GM12865 (cell line): Measurements from ENCODE around the gene PHF21B.

Experiments used
- DNase-seq: peaks from one replicate; pipeline ENCODE4 v3.0.0; 2010; ENCODE audit warnings: low read depth
- H3K4me3 ChIP-seq: 2 replicates; pipeline ENCODE4 v1.5.1; 2011; ENCODE audit warnings: mild to moderate bottlenecking, low read depth, low read length, control low read depth
- CTCF ChIP-seq: IDR thresholded peaks from 2 replicates; pipeline ENCODE4 v1.5.1; 2011; ENCODE audit warnings: low read length, control low read depth, low read depth, inconsistent platforms; ENCODE audit not compliant: insufficient read depth; ENCODE audit errors: missing control alignments

The PHF21B gene

GRCh38 chr22:44941207-44941606 lies 68.6 kb downstream of the PHF21B start:
- no peak for TF ChIP-seq CTCF
- DNase-seq = no peak
- H3K4me3 ChIP-seq = no peak overlapping the region

- TF ChIP-seq CTCF = no peak
- H3K4me3 ChIP-seq = no peak overlapping the region
- no peak for DNase-seq
These were observed 69.7 kb downstream of the PHF21B start for GRCh38 chr22:44940130-44940529.

DNA sequence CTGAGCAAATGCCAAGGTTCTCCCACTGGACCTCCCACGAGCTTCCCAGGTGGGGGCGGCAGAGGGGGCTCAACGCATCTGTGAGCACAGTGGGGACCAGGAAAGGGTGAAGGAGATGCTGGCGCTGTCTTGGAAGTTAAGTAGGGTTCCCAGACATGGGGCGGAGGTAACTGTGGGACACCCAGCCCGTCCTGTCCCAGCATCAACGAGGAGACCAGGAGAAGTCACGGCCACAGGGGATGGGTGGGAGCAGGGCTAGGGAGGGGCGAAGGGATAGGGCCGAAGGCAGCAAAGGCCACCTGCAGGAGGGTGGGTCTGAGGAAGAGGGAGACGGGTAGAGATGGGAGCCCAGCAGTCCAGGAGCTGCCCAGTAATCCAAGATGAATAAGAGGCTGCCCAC lies 70.4 kb downstream of the PHF21B start:
- H3K4me3 ChIP-seq = no peak overlapping the region
- TF ChIP-seq CTCF = no peak
- DNase-seq = no peak

GRCh38 chr22:44938886-44939285 lies 70.9 kb downstream of the PHF21B start:
- no peak overlapping the region for H3K4me3 ChIP-seq
- DNase-seq = no peak
- TF ChIP-seq CTCF = no peak

DNA sequence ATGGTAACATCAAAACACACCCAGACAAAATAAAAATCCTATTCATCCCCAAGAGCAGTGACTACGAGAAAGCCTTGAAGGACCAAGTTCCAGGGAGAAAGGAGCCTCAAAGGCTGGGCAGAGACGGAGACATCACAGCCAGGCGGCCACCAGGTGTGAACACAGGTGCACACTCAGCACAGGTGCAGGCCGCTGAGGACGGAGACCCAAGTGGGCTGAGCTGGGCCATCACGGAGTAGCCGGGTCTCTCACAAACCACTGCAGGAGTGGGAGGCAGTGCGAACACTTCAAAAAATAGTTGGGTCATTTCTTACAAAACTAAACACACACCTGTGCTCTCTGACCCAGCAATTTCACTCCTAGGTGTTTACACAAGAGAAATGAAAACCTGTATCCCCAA lies 72.6 kb downstream of the PHF21B start:
- TF ChIP-seq CTCF = no peak
- DNase-seq = no peak
- H3K4me3 ChIP-seq = no peak overlapping the region

DNA sequence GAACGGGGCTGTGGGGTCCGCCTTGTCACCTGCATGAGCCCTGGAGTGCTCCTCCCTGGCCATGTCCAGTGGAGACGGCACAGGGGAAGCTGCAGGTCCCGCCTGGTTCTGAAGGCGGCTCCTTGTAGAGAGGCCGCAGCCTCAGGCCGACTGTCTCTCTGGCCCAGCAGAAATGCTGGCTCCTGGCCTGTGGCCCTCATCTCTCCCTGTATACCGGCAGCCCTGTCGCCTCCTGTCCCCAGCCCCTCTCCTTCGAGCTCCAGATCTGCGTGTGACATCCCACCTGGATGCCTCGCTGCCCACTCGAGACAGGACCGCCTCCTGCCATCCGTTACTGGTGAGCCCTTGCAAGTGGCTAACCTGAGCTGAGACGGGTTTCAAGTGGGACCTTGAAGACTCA lies 73.6 kb downstream of the PHF21B start:
- no peak for DNase-seq
- H3K4me3 ChIP-seq = no peak overlapping the region
- no peak for TF ChIP-seq CTCF

GRCh38 chr22:44935724-44936123 lies 74.1 kb downstream of the PHF21B start:
- no peak overlapping the region for H3K4me3 ChIP-seq
- no peak for TF ChIP-seq CTCF

More at GRCh38 chr22:44935724-44936123, 74.1 kb downstream of the PHF21B start:
- DNase-seq = no peak
